ENCODE data around the gene LILRB3. TPM values are rescaled to one million over a fixed set of nuclear protein-coding genes. Genes with fewer than 3 reads are reported as not detected.

Gene LILRB3
- total and polyA plus RNA-seq, 2 experiments from 2014 or later: not detected

DNA sequence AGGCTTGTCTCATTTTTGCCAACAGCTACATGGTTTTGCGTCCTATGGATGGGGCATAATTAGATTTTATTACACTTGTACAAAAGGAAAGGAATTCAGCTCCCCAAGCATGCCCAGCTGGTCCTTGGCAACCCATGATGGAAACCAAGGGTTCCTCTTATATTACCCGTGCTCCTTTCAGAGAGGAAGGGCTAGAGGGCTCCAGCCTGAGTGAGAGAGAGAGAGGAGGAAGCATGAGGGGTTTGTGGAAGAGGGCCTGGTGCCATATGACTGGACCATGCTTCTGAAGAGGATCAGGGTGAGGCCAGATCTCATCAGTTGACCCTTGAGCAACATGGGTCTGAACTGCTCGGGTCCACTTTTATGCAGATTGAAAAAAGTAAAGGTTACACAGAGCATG lies 25.7 kb downstream of the LILRB3 start:
- peaks cover 52% of the 10 kb centered on the region for H3K36me3 Mint-ChIP-seq (ENCODE audit: low read depth)

More for the DNA sequence above, 25.7 kb downstream of the LILRB3 start:
- Histone ChIP-seq H3K27ac (ENCODE audit: low read depth) (no peak overlapping the region), H3K79me2 (replicated peaks; ENCODE audit: insufficient read depth) (peaks cover 36% of the 10 kb centered on the region), H3K9me2 (ENCODE audit: insufficient read depth) (no peaks in the 10 kb centered on the region), H3K4me2 (no peak overlapping the region), H3K27me3 (ENCODE audit: insufficient read depth) (no peaks in the 10 kb centered on the region), H3K4me3 (no peak overlapping the region), H4K20me1 (replicated peaks; ENCODE audit: insufficient read depth) (peaks cover 19% of the 10 kb centered on the region), H3K36me3 (ENCODE audit: insufficient read depth) (peaks cover 32% of the 10 kb centered on the region), H3K4me1 (ENCODE audit: insufficient read depth) (peaks cover 11% of the 10 kb centered on the region), H2AFZ (no peak overlapping the region), H3F3A (replicated peaks; ENCODE audit: low read depth) (peaks cover 24% of the 10 kb centered on the region)
- Mint-ChIP-seq H3K27me3 (ENCODE audit: insufficient read depth, low read depth, poor library complexity) (peaks cover 19% of the 10 kb centered on the region), H3K9me3 (peaks cover 4% of the 10 kb centered on the region), H3K4me1 (peaks cover 16% of the 10 kb centered on the region), H3K4me3 (no peak overlapping the region), H3K27ac (no peak overlapping the region)
- TF ChIP-seq CTCF (conservative IDR thresholded peaks at IDR 0.05; ENCODE audit: low read depth in 2 of 2) (no peak), EZH2phosphoT487 (IDR thresholded peaks at IDR 0.05; ENCODE audit: unreplicated experiment) (no peak), ZNF462 (CRISPR knock-in tag; IDR thresholded peaks at IDR 0.05) (no peak), ZNF114 (CRISPR knock-in tag; IDR thresholded peaks at IDR 0.05) (no peak), NANOG (IDR thresholded peaks at IDR 0.05; ENCODE audit: borderline replicate concordance) (no peak), ZNF331 (CRISPR knock-in tag; IDR thresholded peaks at IDR 0.05; ENCODE audit: low read depth) (no peak), STAT1 (IDR thresholded peaks at IDR 0.05; ENCODE audit: unreplicated experiment) (no peak), JUNB (IDR thresholded peaks at IDR 0.05; ENCODE audit: unreplicated experiment) (no peak), POLR2AphosphoS5 (IDR thresholded peaks at IDR 0.05; ENCODE audit: low read depth) (no peak), REST (IDR thresholded peaks at IDR 0.05; ENCODE audit: unreplicated experiment) (no peak), EZH2 (IDR thresholded peaks at IDR 0.05; ENCODE audit: low read depth, unreplicated experiment) (no peak), CREB1 (CRISPR knock-in tag; IDR thresholded peaks at IDR 0.05; ENCODE audit: low read depth) (no peak)
- TF ChIP-seq, protein P1, sequence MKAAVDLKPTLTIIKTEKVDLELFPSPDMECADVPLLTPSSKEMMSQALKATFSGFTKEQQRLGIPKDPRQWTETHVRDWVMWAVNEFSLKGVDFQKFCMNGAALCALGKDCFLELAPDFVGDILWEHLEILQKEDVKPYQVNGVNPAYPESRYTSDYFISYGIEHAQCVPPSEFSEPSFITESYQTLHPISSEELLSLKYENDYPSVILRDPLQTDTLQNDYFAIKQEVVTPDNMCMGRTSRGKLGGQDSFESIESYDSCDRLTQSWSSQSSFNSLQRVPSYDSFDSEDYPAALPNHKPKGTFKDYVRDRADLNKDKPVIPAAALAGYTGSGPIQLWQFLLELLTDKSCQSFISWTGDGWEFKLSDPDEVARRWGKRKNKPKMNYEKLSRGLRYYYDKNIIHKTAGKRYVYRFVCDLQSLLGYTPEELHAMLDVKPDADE (IDR thresholded peaks at IDR 0.05): no peak
- no peak for DNase-seq (ENCODE audit: low spot score)
- ATAC-seq: no peak

Measured in GM23338 (cell line).